Neural cell (in vitro differentiated cells): ENCODE measurements around the gene CNOT4.

Experiments
- EZH2 ChIP-seq: fragments of 200-600, 300-800 bp; shearing (Covaris generic), sonication (generic); IDR thresholded peaks from 2 replicates; pipeline ENCODE4 v1.6.1; 2014; ENCODE audit warnings: antibody characterized with exemption, low read length, borderline replicate concordance, mild to moderate bottlenecking; ENCODE audit not compliant: insufficient read depth, poor library complexity, severe bottlenecking
- RAD21 ChIP-seq: fragments of 450-650 bp; conservative IDR thresholded peaks from 2 replicates; pipeline ENCODE4 v1.6.1; 2014; ENCODE audit warnings: antibody characterized with exemption, mild to moderate bottlenecking, moderate library complexity

- no peak for TF ChIP-seq RAD21
- TF ChIP-seq EZH2 = no peak
Observed at GRCh38 chr7:135493362-135493761, 16.5 kb downstream of the CNOT4 start.
